GM15510 (cell line): ENCODE results near the gene RNF40.

Experiments used
- POLR2A ChIP-seq: IDR thresholded peaks from 3 replicates; pipeline ENCODE4 v1.6.1; 2011; ENCODE audit warnings: borderline replicate concordance; ENCODE audit not compliant: insufficient read length; ENCODE audit errors: extremely low read depth

The RNF40 gene

GRCh38 chr16:30766933-30767284, 4.8 kb downstream of the RNF40 start:
- TF ChIP-seq POLR2A = no peak

- TF ChIP-seq POLR2A = no peak
Observed at GRCh38 chr16:30767767-30768465, 5.8 kb downstream of the RNF40 start.

- no peak for TF ChIP-seq POLR2A
Observed at GRCh38 chr16:30768583-30769181, 6.6 kb downstream of the RNF40 start.

GRCh38 chr16:30769379-30770089, 7.4 kb downstream of the RNF40 start:
- TF ChIP-seq POLR2A = no peak

- TF ChIP-seq POLR2A = no peak
Observed at GRCh38 chr16:30771726-30772125, 9.6 kb downstream of the RNF40 start.

GRCh38 chr16:30773826-30774225, 11.7 kb downstream of the RNF40 start:
- TF ChIP-seq POLR2A = no peak

GRCh38 chr16:30774367-30775130, 12.4 kb downstream of the RNF40 start:
- TF ChIP-seq POLR2A = no peak

- TF ChIP-seq POLR2A = no peak
Observed at GRCh38 chr16:30775131-30775391, 12.9 kb downstream of the RNF40 start.

GRCh38 chr16:30775392-30776188, 13.5 kb downstream of the RNF40 start:
- TF ChIP-seq POLR2A = peak; percentile 44

GRCh38 chr16:30777591-30778297, 15.6 kb downstream of the RNF40 start:
- TF ChIP-seq POLR2A = no peak

- TF ChIP-seq POLR2A = no peak
Observed at GRCh38 chr16:30778549-30779244, 16.6 kb downstream of the RNF40 start.

GRCh38 chr16:30779596-30779995, 17.5 kb downstream of the RNF40 start:
- no peak for TF ChIP-seq POLR2A

- TF ChIP-seq POLR2A = no peak
Observed at GRCh38 chr16:30780021-30780420, 17.9 kb downstream of the RNF40 start.
